Measurements from ENCODE around the gene LTV1. TPM values are rescaled to one million over a fixed set of nuclear protein-coding genes. Genes with fewer than 3 reads are reported as not detected.

Gene LTV1
- total and polyA plus RNA-seq, 9 donors = 11.0 to 36.3 (median 20.4) TPM

DNA sequence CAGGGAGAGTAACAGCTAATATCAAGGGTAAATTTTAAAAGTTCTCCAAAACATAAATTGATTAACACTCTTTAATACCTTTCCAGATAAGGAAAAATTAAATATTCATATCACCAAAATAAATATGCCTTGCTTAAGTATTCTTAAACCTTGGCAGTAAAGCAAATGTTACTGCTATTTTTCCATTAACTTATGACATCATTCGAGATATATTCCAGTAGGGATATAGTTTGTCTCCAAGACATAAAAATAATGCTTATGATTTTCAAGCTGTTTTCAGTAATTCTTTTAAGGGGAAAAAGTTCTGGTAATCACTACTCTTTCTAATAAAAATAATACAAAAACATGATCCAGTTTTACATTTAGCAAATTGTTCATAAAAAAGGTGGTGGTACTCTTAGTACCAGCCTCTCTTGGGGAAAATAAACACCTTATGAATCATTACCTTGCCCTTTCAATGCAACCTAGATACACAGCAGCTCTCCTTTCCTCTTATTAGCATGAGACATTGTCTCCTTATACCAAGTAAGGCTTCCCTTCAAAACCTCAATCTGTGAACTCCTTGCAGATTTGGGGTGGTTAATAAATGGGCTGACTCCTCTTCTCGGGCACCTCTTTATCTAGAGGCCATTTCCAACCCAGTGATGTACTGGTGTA lies 31.5 kb upstream of the LTV1 start:
- WGBS, 3 donors = 57 to 66% (median 66%) methylated on average over 2 of the region's 2 CpGs
- no peaks in the 10 kb centered on the region for H3K36me3 ChIP-seq
- intact Hi-C loops (cut with DNase I) = no loop called here
- H3K9me3 ChIP-seq = no peaks in the 10 kb centered on the region
- no peak overlapping the region for H3K4me3 ChIP-seq
- TF ChIP-seq POLR2A (IDR thresholded peaks at IDR 0.05) (no peak), CTCF (IDR thresholded peaks at IDR 0.05) (no peak), EP300 (IDR thresholded peaks at IDR 0.05) (no peak)
- H3K27me3 ChIP-seq = no peaks in the 10 kb centered on the region
- no peak for DNase-seq
- no peak overlapping the region for H3K27ac ChIP-seq
- H3K4me1 ChIP-seq (ENCODE audit: insufficient read depth) = no peaks in the 10 kb centered on the region

DNA sequence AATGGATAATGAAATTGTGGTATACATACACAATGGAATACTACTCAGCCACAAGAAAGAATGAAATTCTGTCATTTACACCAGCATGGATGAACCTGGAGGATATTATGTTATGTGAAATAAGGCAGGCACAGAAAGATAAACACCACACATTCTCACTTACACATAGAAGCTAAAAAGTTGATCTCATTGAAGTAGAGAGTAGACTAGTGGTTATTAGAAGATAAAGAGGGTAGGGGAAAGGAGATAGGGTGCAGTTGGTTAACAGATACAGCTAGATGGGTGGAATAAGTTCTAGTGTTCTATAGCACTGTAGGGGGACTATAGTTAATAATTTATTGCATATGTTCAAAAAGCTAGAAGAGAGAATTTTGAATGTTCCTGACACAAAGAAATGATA lies 25.5 kb upstream of the LTV1 start:
- intact Hi-C loops (cut with DNase I) = no loop called here
- no peaks in the 10 kb centered on the region for H3K9me3 ChIP-seq
- no peak overlapping the region for H3K27ac ChIP-seq
- TF ChIP-seq POLR2A (IDR thresholded peaks at IDR 0.05) = no peak
- no peak for DNase-seq
- no peaks in the 10 kb centered on the region for H3K4me1 ChIP-seq (ENCODE audit: insufficient read depth)
- H3K4me3 ChIP-seq = no peak overlapping the region
- H3K36me3 ChIP-seq = no peaks in the 10 kb centered on the region
- H3K27me3 ChIP-seq = no peaks in the 10 kb centered on the region

GRCh38 chr6:143821359-143821758 lies 21.8 kb upstream of the LTV1 start:
- no peak overlapping the region for H3K4me3 ChIP-seq
- DNase-seq = no peak
- H3K27me3 ChIP-seq = no peaks in the 10 kb centered on the region
- intact Hi-C loops (cut with DNase I) = no loop called here
- no peak overlapping the region for H3K27ac ChIP-seq
- H3K36me3 ChIP-seq = no peaks in the 10 kb centered on the region
- TF ChIP-seq POLR2A (IDR thresholded peaks at IDR 0.05) (no peak), EP300 (IDR thresholded peaks at IDR 0.05) (no peak), CTCF (IDR thresholded peaks at IDR 0.05) (no peak)
- WGBS, 3 donors = 86 to 94% (median 93%) methylated on average over 6 of the region's 6 CpGs
- H3K9me3 ChIP-seq = no peaks in the 10 kb centered on the region
- H3K4me1 ChIP-seq (ENCODE audit: insufficient read depth) = no peaks in the 10 kb centered on the region

DNA sequence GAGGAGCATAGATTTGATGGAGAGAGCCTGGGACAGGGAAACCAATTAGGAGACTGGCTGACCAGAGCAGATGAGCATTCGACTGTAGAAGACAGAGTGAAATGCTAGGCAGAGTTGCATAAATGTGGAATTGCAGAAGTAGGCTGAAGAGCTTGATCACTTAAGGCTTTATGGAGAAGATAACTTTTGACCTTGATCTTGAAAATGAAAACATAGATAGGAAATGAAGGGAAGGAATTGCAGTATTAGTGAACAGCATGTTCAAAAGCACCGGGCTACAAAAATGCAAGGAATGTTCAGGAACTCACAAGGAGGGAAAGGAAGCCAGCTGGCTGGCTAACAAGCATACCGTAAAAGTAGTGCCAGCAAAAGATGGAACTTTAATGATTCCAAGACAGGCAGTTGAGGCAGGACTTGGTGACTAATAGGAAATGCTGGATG lies 20.5 kb upstream of the LTV1 start:
- 10 to 28% (median 19%) methylated on average over 3 of the region's 3 CpGs for WGBS, 3 donors
- Histone ChIP-seq H3K27ac (no peak overlapping the region), H3K36me3 (no peaks in the 10 kb centered on the region), H3K9me3 (no peaks in the 10 kb centered on the region), H3K4me1 (ENCODE audit: insufficient read depth) (no peaks in the 10 kb centered on the region), H3K27me3 (no peaks in the 10 kb centered on the region), H3K4me3 (no peak overlapping the region)
- TF ChIP-seq POLR2A (IDR thresholded peaks at IDR 0.05) = no peak
- no peak for TF ChIP-seq CTCF (IDR thresholded peaks at IDR 0.05)
- no peak for TF ChIP-seq EP300 (IDR thresholded peaks at IDR 0.05)
- no peak for DNase-seq
- intact Hi-C loops (cut with DNase I) = no loop called here

- Histone ChIP-seq H3K27me3 (no peaks in the 10 kb centered on the region), H3K9me3 (no peaks in the 10 kb centered on the region), H3K4me1 (ENCODE audit: insufficient read depth) (no peaks in the 10 kb centered on the region), H3K4me3 (no peak overlapping the region), H3K36me3 (no peaks in the 10 kb centered on the region), H3K27ac (no peak overlapping the region)
- TF ChIP-seq POLR2A (IDR thresholded peaks at IDR 0.05) (no peak), EP300 (IDR thresholded peaks at IDR 0.05) (no peak), CTCF (IDR thresholded peaks at IDR 0.05) (no peak)
- intact Hi-C loops (cut with DNase I) = no loop called here
- WGBS, 3 donors = 85 to 91% (median 85%) methylated on average over 6 of the region's 6 CpGs
- DNase-seq = no peak
Observed at GRCh38 chr6:143823548-143823947, 19.6 kb upstream of the LTV1 start.

All from ovary (tissue), 9 donors.